Heart left ventricle (tissue), 16 donors: ENCODE data around the gene MMGT1. TPM values are rescaled to one million over a fixed set of nuclear protein-coding genes. Genes with fewer than 3 reads are reported as not detected.

Experiments used
- ATAC-seq, 4 donors: fragments of 200-7000 bp; cut with Tn5 transposase; one replicate each; pipeline ENCODE4 v1.9.1; 2020 to 2022; ENCODE audit warnings: moderate library complexity in 4 of 4, mild to moderate bottlenecking in 3 of 4, moderate number of reproducible peaks in 1 of 4
- DNase-seq, 5 donors: peaks; one replicate each; pipeline ENCODE4 v3.0.0-alpha.2; 2020
- H3K27ac ChIP-seq, 12 donors: fragments of 200-600 bp; sonication (generic) in 4 of 12; one replicate each; pipeline versions ENCODE4 v1.5.0 to v1.8.0; 2016 to 2022; ENCODE audit warnings: mild to moderate bottlenecking in 2 of 12
- H3K27me3 ChIP-seq, 9 donors: fragments of 200-600 bp; sonication (generic) in 2 of 9; one replicate each; pipeline versions ENCODE4 v1.5.1 to v1.8.0; 2016 to 2022; ENCODE audit warnings: mild to moderate bottlenecking in 3 of 9
- H3K36me3 ChIP-seq, 9 donors: fragments of 200-600 bp; sonication (generic) in 2 of 9; one replicate each; pipeline versions ENCODE4 v1.5.0 to v1.8.0; 2018 to 2022; ENCODE audit warnings: mild to moderate bottlenecking in 2 of 9
- H3K4me1 ChIP-seq, 12 donors: fragments of 200-600 bp; sonication (generic) in 4 of 12; one replicate each; pipeline versions ENCODE4 v1.5.0 to v1.8.0; 2016 to 2022; ENCODE audit warnings: mild to moderate bottlenecking in 3 of 12
- H3K4me3 ChIP-seq, 12 donors: fragments of 200-600 bp; sonication (generic) in 4 of 12; one replicate each; pipeline versions ENCODE4 v1.5.0 to v1.8.0; 2017 to 2022; ENCODE audit warnings: mild to moderate bottlenecking in 9 of 12, moderate library complexity in 4 of 12
- H3K9me3 ChIP-seq, 12 donors: fragments of 200-600 bp; sonication (generic) in 4 of 12; one replicate each; pipeline versions ENCODE4 v1.5.0 to v1.8.0; 2016 to 2022; ENCODE audit warnings: mild to moderate bottlenecking in 1 of 12
- POLR2A ChIP-seq, 2 donors: fragments of 450-650 bp; IDR thresholded peaks; one replicate each; pipeline ENCODE4 v1.6.1; 2017; ENCODE audit warnings: antibody characterized with exemption in 2 of 2, mild to moderate bottlenecking in 2 of 2, moderate library complexity in 2 of 2
- WGBS, 4 donors: extraction: QIAGEN DNeasy Blood & Tissue Kit in 2 of 4; methylation state at CpG; one replicate each; pipeline versions ENCODE4 v1.1.5 to v1.1.7; 2013 to 2018; 5-methylcytosine and 5-hydroxymethylcytosine counted together
- intact Hi-C, 10 donors: fragments of 100-400 bp; cut with DNase I; formaldehyde crosslinking; loops; one replicate each; pipeline versions ENCODE4 v1.11.1 to v1.14.2; 2022
- polyA plus RNA-seq, 2 donors: library from polyadenylated mRNA; stranded (reverse); fragments of 200-250 nt; gene quantifications; one replicate each; pipeline ENCODE4 v1.2.3, GENCODE V29; 2013
- total RNA-seq, 9 donors: library from RNA; depleted of rRNA in 2 of 9; stranded (reverse); fragments of >200 nt in 2 of 9; fragmentation: NEBNext Ultra II Directional in 3 of 9; extraction: Animal tissue kit (Norgen Biotek cat#: 25700) in 3 of 9; gene quantifications; one replicate each; pipeline versions ENCODE4 v1.1.0 to v1.2.4, GENCODE V29; 2016 to 2023
- TF ChIP-seq, protein P1 (sequence below), 12 donors: fragments of 200-600 bp; sonication (generic) in 4 of 12; IDR thresholded peaks; one replicate each; pipeline versions ENCODE4 v1.5.0 to v1.8.0; 2018 to 2022; ENCODE audit warnings: antibody characterized with exemption in 12 of 12, mild to moderate bottlenecking in 5 of 12
- donor health status: ischemic (EF 13 %, LVEDD 7.1; RV severe dilation, severe dysfunction).
- donor health status: healthy with polysubstance abuse.
- donor health status: DM: no; HTN: yes; CAD: no.
- donor health status: DM: no; HTN: no; CAD: no.
- donor health status: ischemic (EF 25% LVEDD 6.9; RV normal size, moderate dysfunction).
- donor health status: ischemic (EF 25% LVEDD 5.7; RV mildly dilated, moderate dysfunction).
- donor health status: healthy.
- donor health status: DM: yes; HTN: yes; CAD: no.
- donor health status: ischemic (EF 35%, LVEDD 5.7; RV mildly dilated, moderate dysfunction).
- donor health status: nonischemic (EF 11% LVEDD 7.7; RV severe dilation, severe dysfunction).
- donor health status: DM: yes; HTN: yes; CAD: no.
- donor health status: PGD.
- donor health status: ischemic (EF 29% LVEDD 5.4; RV normal size, mild dysfunction).
- donor health status: nonischemic (EF 23%, LVEDD 6.1; RV moderate dilation, normal function).

MMGT1 gene
- total and polyA plus RNA-seq, 11 donors = 1.6 to 34.4 (median 26.5) TPM

DNA sequence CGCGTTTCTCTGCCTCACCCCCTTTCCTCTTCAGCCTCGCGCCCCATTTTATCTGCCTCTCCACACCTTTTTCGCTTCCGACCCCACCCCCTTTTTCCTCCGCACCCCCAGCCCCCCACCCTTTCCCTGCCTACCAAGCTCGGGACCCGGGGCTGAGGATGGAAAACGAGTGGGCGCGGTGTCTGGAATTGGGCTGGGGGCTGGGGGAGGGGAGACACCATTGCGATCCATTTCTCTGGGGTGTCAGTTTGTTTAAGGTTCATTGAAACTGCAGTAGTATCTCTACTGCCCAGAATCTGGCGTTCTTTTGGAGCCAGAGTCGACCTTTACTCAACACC is 12.2 kb upstream of the MMGT1 start:
- no peak for TF ChIP-seq POLR2A (IDR thresholded peaks at IDR 0.05)
- TF ChIP-seq, protein P1, sequence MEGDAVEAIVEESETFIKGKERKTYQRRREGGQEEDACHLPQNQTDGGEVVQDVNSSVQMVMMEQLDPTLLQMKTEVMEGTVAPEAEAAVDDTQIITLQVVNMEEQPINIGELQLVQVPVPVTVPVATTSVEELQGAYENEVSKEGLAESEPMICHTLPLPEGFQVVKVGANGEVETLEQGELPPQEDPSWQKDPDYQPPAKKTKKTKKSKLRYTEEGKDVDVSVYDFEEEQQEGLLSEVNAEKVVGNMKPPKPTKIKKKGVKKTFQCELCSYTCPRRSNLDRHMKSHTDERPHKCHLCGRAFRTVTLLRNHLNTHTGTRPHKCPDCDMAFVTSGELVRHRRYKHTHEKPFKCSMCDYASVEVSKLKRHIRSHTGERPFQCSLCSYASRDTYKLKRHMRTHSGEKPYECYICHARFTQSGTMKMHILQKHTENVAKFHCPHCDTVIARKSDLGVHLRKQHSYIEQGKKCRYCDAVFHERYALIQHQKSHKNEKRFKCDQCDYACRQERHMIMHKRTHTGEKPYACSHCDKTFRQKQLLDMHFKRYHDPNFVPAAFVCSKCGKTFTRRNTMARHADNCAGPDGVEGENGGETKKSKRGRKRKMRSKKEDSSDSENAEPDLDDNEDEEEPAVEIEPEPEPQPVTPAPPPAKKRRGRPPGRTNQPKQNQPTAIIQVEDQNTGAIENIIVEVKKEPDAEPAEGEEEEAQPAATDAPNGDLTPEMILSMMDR (IDR thresholded peaks at IDR 0.05) = no peak
- H3K27ac ChIP-seq = peak overlapping the region in 9 of 12 donors; percentile 59 to 85 (median 77)
- H3K36me3 ChIP-seq = no peaks in the 10 kb centered on the region
- H3K4me3 ChIP-seq = peak overlapping the region; percentile 39 to 85 (median 74)
- peaks cover 0 to 39% (median 3%) of the 10 kb centered on the region in 12 donors for H3K4me1 ChIP-seq
- ATAC-seq (no peak), DNase-seq (no peak)
- no peaks in the 10 kb centered on the region for H3K27me3 ChIP-seq
- intact Hi-C loops = no loop called here
- H3K9me3 ChIP-seq = no peaks in the 10 kb centered on the region
- 0 to 34% (median 17%) methylated on average over 15 of the region's 15 CpGs for WGBS, 4 donors

DNA sequence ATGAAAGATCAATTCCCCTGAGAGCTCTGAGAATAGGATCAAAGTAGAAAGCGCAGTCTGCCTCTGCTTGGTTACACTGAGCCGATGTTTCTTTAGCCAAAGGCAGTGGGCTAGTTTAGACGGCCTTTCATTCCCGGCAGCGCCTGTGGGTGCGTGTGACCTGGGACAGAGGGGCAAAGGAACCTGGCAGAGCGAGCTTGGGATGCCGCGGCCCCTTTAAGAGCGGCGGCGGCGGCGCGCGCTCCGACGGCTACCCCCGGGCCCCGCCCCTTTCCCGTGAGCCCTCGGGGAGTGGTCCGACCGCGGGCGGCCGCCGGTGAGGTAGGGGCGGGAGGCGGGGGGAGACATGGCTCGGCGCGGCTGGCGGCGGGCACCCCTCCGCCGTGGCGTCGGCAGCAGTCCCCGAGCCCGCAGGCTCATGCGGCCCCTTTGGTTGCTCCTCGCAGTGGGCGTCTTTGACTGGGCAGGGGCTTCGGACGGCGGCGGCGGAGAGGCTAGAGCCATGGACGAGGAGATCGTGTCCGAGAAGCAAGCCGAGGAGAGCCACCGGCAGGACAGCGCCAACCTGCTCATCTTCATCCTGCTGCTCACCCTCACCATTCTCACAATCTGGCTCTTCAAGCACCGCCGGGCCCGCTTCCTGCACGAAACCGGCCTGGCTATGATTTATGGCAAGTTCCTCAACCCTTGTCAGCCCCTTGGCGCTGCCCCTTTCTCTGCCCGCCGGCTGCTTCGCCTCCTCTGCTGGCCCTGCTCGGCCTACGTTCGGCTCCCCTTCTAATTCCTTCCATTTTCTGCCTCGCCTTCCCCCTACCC is 11.6 kb upstream of the MMGT1 start, which contains the start of gene SLC9A6:
TSS of gene SLC9A6 (plus strand) at position 279 of the 816 bp plus-strand sequence. CDS start at position 503, 224 bp downstream.
- H3K9me3 ChIP-seq = no peaks in the 10 kb centered on the region
- no peaks in the 10 kb centered on the region for H3K36me3 ChIP-seq
- intact Hi-C loops = no loop called here
- peak within 1 kb of the TSS in 11 of 12 donors; percentile 53 to 85 (median 77) for H3K27ac ChIP-seq
- ATAC-seq (peak; percentile 86 to 98 (median 96)), DNase-seq (peak; percentile 75 to 88 (median 80))
- peaks cover 0 to 39% (median 3%) of the 10 kb centered on the region in 12 donors for H3K4me1 ChIP-seq
- no peaks in the 10 kb centered on the region for H3K27me3 ChIP-seq
- 0 to 44% (median 22%) methylated on average over 41 to 68 of the region's 68 CpGs for WGBS, 4 donors
- TF ChIP-seq, protein P1 (IDR thresholded peaks at IDR 0.05) = no peak
- peak in 1 of 2 donors; percentile 20 for TF ChIP-seq POLR2A (IDR thresholded peaks at IDR 0.05)
- peak within 1 kb of the TSS; percentile 39 to 85 (median 74) for H3K4me3 ChIP-seq

DNA sequence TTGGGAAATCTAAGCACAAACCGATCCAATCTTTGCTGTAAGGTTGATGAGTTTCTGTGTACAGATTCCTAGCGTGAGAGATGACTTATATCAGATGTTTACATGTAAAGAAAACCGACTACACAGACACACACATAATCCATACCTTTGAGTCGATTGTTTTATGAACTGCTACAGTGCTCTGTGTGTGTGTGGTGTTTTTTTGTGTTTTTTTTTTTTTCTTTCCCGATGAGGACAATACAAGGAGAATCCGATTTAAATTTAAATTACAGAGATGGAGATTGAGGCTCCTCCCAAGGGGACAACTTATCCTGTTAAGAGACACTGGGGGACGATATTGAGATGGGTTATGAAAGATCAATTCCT is 11.0 kb upstream of the MMGT1 start:
- intact Hi-C loops = no loop called here
- ATAC-seq = no peak
- 5 to 43% (median 19%) methylated on average over 7 of the region's 7 CpGs for WGBS, 4 donors

DNA sequence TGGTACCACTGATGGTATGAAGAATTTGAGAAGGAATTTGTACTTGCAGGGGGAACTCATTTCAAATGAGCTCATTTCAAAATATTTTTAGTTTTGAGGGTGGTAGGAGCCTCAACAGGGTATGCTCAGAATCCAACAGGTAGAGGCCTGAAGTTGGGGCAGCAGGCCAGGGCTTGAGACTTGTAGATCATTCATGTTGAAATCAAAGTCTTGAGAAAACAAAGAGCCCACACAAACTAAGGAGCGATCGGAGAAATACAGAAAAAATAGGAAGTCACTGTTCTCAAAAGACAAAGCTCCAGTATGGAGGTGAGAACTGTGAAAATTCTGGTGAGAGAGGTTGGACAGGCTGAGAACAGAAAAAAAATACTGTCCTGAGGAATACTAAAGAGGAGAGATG is 10.5 kb upstream of the MMGT1 start:
- WGBS, 4 donors = 59 to 69% (median 64%) methylated on average over 2 of the region's 2 CpGs
- H3K4me3 ChIP-seq = peak overlapping the region in 9 of 12 donors; percentile 50 to 85 (median 76)
- TF ChIP-seq, protein P1 (IDR thresholded peaks at IDR 0.05) = no peak
- TF ChIP-seq POLR2A (IDR thresholded peaks at IDR 0.05) = no peak
- no peaks in the 10 kb centered on the region for H3K27me3 ChIP-seq
- peak overlapping the region in 9 of 12 donors; percentile 59 to 85 (median 77) for H3K27ac ChIP-seq
- intact Hi-C loops = no loop called here
- H3K4me1 ChIP-seq = peaks cover 0 to 39% (median 3%) of the 10 kb centered on the region in 12 donors
- H3K36me3 ChIP-seq = no peaks in the 10 kb centered on the region
- no peak for ATAC-seq
- H3K9me3 ChIP-seq = no peaks in the 10 kb centered on the region
- DNase-seq = no peak

More for the DNA sequence above, 11.0 kb upstream of the MMGT1 start:
- TF ChIP-seq, protein P1 (IDR thresholded peaks at IDR 0.05) = no peak
- no peak for TF ChIP-seq POLR2A (IDR thresholded peaks at IDR 0.05)
- Histone ChIP-seq H3K4me3 (peak overlapping the region; percentile 39 to 85 (median 74)), H3K36me3 (no peaks in the 10 kb centered on the region), H3K27ac (peak overlapping the region in 11 of 12 donors; percentile 53 to 85 (median 77)), H3K9me3 (no peaks in the 10 kb centered on the region), H3K27me3 (no peaks in the 10 kb centered on the region), H3K4me1 (peaks cover 0 to 39% (median 3%) of the 10 kb centered on the region in 12 donors)
- no peak for DNase-seq
